ENCODE measurements around the gene ZNF69. TPM values are rescaled to one million over a fixed set of nuclear protein-coding genes. Genes with fewer than 3 reads are reported as not detected.

ZNF69 gene
- total RNA-seq, 1 donor from 2014 or later: 25.5 TPM

Other genes starting within 250 kb of the ZNF69 start
- gene ZNF823, start 148.8 kb upstream of the ZNF69 start, total RNA-seq: 8.7 TPM
- gene ZNF441, start 120.8 kb upstream of the ZNF69 start, total RNA-seq: 6.6 TPM
- 3.9 TPM for gene ZNF491, start 89.3 kb upstream of the ZNF69 start, total RNA-seq
- gene ZNF440, start 73.5 kb upstream of the ZNF69 start, total RNA-seq: 14.1 TPM
- 16.3 TPM for gene ZNF439, start 39.1 kb upstream of the ZNF69 start, total RNA-seq
- 15.9 TPM for gene ZNF700, start 37.3 kb downstream of the ZNF69 start, total RNA-seq
- 5.2 TPM for gene ZNF763, start 77.3 kb downstream of the ZNF69 start, total RNA-seq
- 7.7 TPM for gene ZNF433, start 147.9 kb downstream of the ZNF69 start, total RNA-seq
- 0.17 TPM for gene ZNF878, start 165.2 kb downstream of the ZNF69 start, total RNA-seq
- gene ZNF844, start 176.9 kb downstream of the ZNF69 start, total RNA-seq: 12.2 TPM

All from mucosa of gallbladder (tissue), 1 donor.